ENCODE data around the gene SAMD11. TPM values are rescaled to one million over a fixed set of nuclear protein-coding genes. Genes with fewer than 3 reads are reported as not detected.

Gene SAMD11
- total RNA-seq, 1 experiment from 2014 or later, result not detected

DNA sequence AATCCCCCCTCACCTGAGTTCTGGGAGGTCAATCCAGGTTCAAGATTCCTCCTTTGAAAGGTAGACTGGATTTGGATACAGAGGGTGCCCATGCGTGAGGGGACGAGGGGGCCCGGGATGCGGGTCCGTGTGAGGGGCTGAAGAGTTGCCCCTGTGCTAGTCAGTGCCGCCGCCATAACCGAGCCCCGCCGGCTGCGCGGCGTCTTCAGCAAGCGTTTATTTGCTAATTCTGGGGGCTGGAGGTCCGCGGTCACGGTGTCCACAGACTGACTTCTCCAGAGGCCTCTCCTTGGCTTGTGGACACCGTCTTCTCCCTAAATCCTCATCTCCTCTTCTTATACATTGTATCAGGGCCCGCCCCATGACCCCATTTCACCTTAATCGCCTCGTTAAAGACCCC is 20.9 kb upstream of the SAMD11 start:
- Histone ChIP-seq H4K20me1 (ENCODE audit: insufficient read depth, low read depth, low read length) (no peaks in the 10 kb centered on the region), H3K9ac (ENCODE audit: low read length) (no peak overlapping the region), H3K9me3 (ENCODE audit: low read length) (no peaks in the 10 kb centered on the region), H3K9me2 (replicated peaks; ENCODE audit: insufficient read depth, low read length) (no peaks in the 10 kb centered on the region), H3K27ac (ENCODE audit: low read length) (no peak overlapping the region), H3K36me3 (ENCODE audit: insufficient read depth, low read length) (no peaks in the 10 kb centered on the region), H3K4me3 (ENCODE audit: low read length) (no peak overlapping the region), H3K27me3 (ENCODE audit: low read length) (no peaks in the 10 kb centered on the region), H3K4me1 (ENCODE audit: low read length) (peaks cover 8% of the 10 kb centered on the region), H2AFZ (ENCODE audit: low read length) (no peak overlapping the region), H3K4me2 (ENCODE audit: low read depth, low read length, poor library complexity, severe bottlenecking) (no peak overlapping the region), H3K79me2 (ENCODE audit: low read length) (no peaks in the 10 kb centered on the region)
- DNase-seq, result no peak

DNA sequence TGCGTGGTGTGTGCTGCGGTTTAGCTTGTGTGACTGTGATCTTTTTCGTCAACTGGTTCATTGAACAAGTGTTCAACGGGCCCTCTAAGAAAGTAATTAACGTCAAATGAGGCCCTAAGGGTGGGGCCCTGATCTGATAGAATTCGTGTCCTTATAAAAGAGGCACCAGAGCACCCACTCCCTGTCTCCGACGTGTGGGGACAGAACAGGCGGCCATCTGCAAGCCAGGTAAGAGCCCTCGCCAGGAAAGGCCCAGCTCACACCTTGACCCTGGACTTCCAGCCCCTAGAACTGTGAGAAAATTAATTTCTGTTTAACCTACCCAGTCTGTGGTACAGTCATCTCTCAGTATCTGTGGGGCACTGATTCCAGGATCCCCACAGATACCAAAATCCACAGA is 20.4 kb upstream of the SAMD11 start:
- H3K27me3 ChIP-seq (ENCODE audit: low read length), result no peaks in the 10 kb centered on the region
- no peak overlapping the region for H3K4me2 ChIP-seq (ENCODE audit: low read depth, low read length, poor library complexity, severe bottlenecking)

DNA sequence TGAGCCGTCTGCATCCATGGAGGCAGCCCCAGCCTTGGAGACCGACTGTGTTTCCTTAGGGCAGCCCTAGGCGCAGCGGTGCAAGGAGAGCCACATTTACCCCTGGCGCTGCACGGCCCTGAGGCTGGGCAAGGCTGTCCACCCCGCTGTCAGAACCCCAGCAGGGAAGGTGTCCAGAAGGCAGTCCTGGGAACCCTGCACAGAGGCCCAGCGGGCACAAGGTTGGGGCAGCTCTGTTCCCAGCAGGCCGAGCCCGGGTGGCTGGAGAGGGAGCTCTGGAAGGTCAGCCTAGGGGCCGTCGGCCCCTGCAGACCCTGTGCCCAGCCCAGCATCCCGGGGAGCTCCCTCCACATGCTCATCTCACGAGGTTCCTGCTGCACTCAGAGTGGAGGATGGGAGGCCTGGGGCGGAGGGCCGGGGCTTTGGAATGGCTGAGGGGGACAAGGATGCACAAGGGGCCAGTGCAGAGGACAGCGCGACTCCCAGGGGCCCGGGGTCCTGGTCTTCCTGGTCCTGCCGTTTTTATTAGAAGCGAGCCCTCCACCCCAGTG is 19.9 kb upstream of the SAMD11 start:
- DNase-seq, result no peak
- Histone ChIP-seq H4K20me1 (ENCODE audit: insufficient read depth, low read depth, low read length) (no peaks in the 10 kb centered on the region), H3K9me3 (ENCODE audit: low read length) (no peaks in the 10 kb centered on the region), H3K9ac (ENCODE audit: low read length) (0 out of 2 replicates have a peak overlapping the region, but pooled peaks have one; percentile 43), H3K36me3 (ENCODE audit: insufficient read depth, low read length) (no peaks in the 10 kb centered on the region), H3K27ac (ENCODE audit: low read length) (no peak overlapping the region), H3K4me3 (ENCODE audit: low read length) (no peak overlapping the region), H3K79me2 (ENCODE audit: low read length) (no peaks in the 10 kb centered on the region), H3K9me2 (replicated peaks; ENCODE audit: insufficient read depth, low read length) (no peaks in the 10 kb centered on the region), H3K4me2 (ENCODE audit: low read depth, low read length, poor library complexity, severe bottlenecking) (no peak overlapping the region), H2AFZ (ENCODE audit: low read length) (no peak overlapping the region), H3K27me3 (ENCODE audit: low read length) (no peaks in the 10 kb centered on the region), H3K4me1 (ENCODE audit: low read length) (peaks cover 8% of the 10 kb centered on the region)

More for the DNA sequence above, 20.4 kb upstream of the SAMD11 start:
- H3K27ac ChIP-seq (ENCODE audit: low read length), result no peak overlapping the region
- no peaks in the 10 kb centered on the region for H3K9me2 ChIP-seq (replicated peaks; ENCODE audit: insufficient read depth, low read length)
- no peaks in the 10 kb centered on the region for H4K20me1 ChIP-seq (ENCODE audit: insufficient read depth, low read depth, low read length)
- H3K36me3 ChIP-seq (ENCODE audit: insufficient read depth, low read length), result no peaks in the 10 kb centered on the region
- H3K9me3 ChIP-seq (ENCODE audit: low read length), result no peaks in the 10 kb centered on the region
- no peak for DNase-seq
- no peak overlapping the region for H3K4me3 ChIP-seq (ENCODE audit: low read length)
- peaks cover 8% of the 10 kb centered on the region for H3K4me1 ChIP-seq (ENCODE audit: low read length)
- H3K79me2 ChIP-seq (ENCODE audit: low read length), result no peaks in the 10 kb centered on the region
- no peak overlapping the region for H2AFZ ChIP-seq (ENCODE audit: low read length)
- H3K9ac ChIP-seq (ENCODE audit: low read length), result no peak overlapping the region

DNA sequence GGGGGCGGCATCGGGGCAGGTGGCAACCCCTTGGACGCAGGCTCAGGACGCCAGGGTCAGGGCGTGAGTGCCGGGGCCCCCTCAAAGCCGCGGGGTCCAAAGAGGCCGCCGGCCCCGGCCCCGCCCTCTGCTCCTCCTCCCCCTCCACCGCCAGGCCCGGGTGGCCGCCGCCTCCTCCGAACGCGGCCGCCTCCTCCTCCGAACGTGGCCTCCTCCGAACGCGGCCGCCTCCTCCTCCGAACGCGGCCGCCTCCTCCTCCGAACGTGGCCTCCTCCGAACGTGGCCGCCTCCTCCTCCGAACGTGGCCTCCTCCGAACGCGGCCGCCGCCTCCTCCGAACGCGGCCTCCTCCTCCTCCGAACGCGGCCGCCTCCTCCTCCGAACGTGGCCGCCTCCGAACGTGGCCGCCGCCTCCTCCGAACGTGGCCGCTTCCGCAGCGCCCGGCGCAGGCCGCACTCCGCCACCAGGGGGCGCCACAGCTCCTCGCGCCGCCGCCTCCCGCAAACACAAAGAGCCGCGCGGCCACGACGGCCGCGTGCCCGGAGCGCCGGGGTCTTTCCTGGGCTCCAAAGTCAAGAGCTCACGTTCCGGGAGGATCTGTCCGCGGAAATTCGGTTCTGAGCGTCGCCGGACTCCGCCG is 19.3 kb upstream of the SAMD11 start:
- Histone ChIP-seq H2AFZ (ENCODE audit: low read length) (no peak overlapping the region), H3K27ac (ENCODE audit: low read length) (no peak overlapping the region), H3K4me1 (ENCODE audit: low read length) (peaks cover 8% of the 10 kb centered on the region), H3K4me3 (ENCODE audit: low read length) (peak overlapping the region; percentile 42; the same call in 1 of the 2 replicates), H3K9me3 (ENCODE audit: low read length) (no peaks in the 10 kb centered on the region), H4K20me1 (ENCODE audit: insufficient read depth, low read depth, low read length) (no peaks in the 10 kb centered on the region), H3K79me2 (ENCODE audit: low read length) (no peaks in the 10 kb centered on the region), H3K9me2 (replicated peaks; ENCODE audit: insufficient read depth, low read length) (no peaks in the 10 kb centered on the region), H3K27me3 (ENCODE audit: low read length) (no peaks in the 10 kb centered on the region), H3K9ac (ENCODE audit: low read length) (peak overlapping the region; percentile 38), H3K36me3 (ENCODE audit: insufficient read depth, low read length) (no peaks in the 10 kb centered on the region), H3K4me2 (ENCODE audit: low read depth, low read length, poor library complexity, severe bottlenecking) (peak overlapping the region; percentile 57)
- peak; percentile 94 for DNase-seq

- no peaks in the 10 kb centered on the region for H3K9me3 ChIP-seq (ENCODE audit: low read length)
- peak overlapping the region; percentile 42; the same call in 1 of the 2 replicates for H3K4me3 ChIP-seq (ENCODE audit: low read length)
- H3K27ac ChIP-seq (ENCODE audit: low read length), result no peak overlapping the region
- no peaks in the 10 kb centered on the region for H3K79me2 ChIP-seq (ENCODE audit: low read length)
- peaks cover 8% of the 10 kb centered on the region for H3K4me1 ChIP-seq (ENCODE audit: low read length)
- no peak overlapping the region for H2AFZ ChIP-seq (ENCODE audit: low read length)
- H3K27me3 ChIP-seq (ENCODE audit: low read length), result no peaks in the 10 kb centered on the region
- no peaks in the 10 kb centered on the region for H3K36me3 ChIP-seq (ENCODE audit: insufficient read depth, low read length)
- peak overlapping the region; percentile 57 for H3K4me2 ChIP-seq (ENCODE audit: low read depth, low read length, poor library complexity, severe bottlenecking)
- DNase-seq, result peak; percentile 75
- H4K20me1 ChIP-seq (ENCODE audit: insufficient read depth, low read depth, low read length), result no peaks in the 10 kb centered on the region
- no peaks in the 10 kb centered on the region for H3K9me2 ChIP-seq (replicated peaks; ENCODE audit: insufficient read depth, low read length)
- peak overlapping the region; percentile 38 for H3K9ac ChIP-seq (ENCODE audit: low read length)
These were observed 18.5 kb upstream of the SAMD11 start for GRCh38 chr1:905071-905749.

DNA sequence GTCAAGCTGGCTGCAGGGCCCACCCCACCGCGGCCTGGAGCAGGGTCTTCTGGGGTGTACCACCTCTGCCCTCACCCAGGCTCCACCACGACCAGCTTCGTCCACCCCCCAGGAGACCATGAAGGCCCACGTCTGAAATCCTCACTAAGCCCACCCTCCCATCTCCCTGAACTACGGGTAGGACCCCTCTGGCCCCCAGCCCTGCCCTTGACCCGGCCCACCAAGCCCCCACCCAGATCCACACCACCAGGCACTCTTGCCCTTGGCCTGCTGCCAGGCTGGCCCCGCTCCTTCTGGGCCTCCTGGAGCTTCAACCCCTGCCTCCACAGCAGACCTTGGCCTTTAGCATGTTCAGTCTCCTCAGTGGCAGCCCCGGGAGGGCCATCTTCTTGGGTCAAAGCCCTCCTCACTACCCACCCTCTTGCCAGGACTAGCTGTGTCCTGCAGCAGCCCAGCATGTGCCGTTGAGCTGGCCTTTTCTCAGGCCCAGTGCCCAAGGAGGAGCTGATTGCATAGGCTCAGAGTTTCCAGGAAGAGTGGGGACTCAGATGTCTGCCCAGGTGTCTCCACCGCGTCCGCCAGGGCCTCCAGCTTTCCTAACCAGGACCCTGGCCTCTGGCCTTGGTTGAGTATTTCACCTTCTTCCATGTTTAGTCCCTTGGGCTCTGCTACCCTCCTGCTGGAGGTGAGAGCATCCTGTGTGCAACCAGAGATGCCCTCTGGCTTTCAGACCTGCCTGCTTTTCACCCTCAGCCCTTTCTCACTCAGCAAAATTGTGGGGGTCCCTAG is 17.7 kb upstream of the SAMD11 start:
- no peaks in the 10 kb centered on the region for H3K27me3 ChIP-seq (ENCODE audit: low read length)
- DNase-seq, result no peak
- peaks cover 8% of the 10 kb centered on the region for H3K4me1 ChIP-seq (ENCODE audit: low read length)
- H3K4me2 ChIP-seq (ENCODE audit: low read depth, low read length, poor library complexity, severe bottlenecking), result no peak overlapping the region
- H2AFZ ChIP-seq (ENCODE audit: low read length), result no peak overlapping the region
- H3K79me2 ChIP-seq (ENCODE audit: low read length), result no peaks in the 10 kb centered on the region
- H3K9ac ChIP-seq (ENCODE audit: low read length), result no peak overlapping the region
- H3K9me2 ChIP-seq (replicated peaks; ENCODE audit: insufficient read depth, low read length), result no peaks in the 10 kb centered on the region
- no peaks in the 10 kb centered on the region for H3K36me3 ChIP-seq (ENCODE audit: insufficient read depth, low read length)
- H4K20me1 ChIP-seq (ENCODE audit: insufficient read depth, low read depth, low read length), result no peaks in the 10 kb centered on the region
- H3K27ac ChIP-seq (ENCODE audit: low read length), result no peak overlapping the region
- H3K4me3 ChIP-seq (ENCODE audit: low read length), result no peak overlapping the region
- no peaks in the 10 kb centered on the region for H3K9me3 ChIP-seq (ENCODE audit: low read length)

DNA sequence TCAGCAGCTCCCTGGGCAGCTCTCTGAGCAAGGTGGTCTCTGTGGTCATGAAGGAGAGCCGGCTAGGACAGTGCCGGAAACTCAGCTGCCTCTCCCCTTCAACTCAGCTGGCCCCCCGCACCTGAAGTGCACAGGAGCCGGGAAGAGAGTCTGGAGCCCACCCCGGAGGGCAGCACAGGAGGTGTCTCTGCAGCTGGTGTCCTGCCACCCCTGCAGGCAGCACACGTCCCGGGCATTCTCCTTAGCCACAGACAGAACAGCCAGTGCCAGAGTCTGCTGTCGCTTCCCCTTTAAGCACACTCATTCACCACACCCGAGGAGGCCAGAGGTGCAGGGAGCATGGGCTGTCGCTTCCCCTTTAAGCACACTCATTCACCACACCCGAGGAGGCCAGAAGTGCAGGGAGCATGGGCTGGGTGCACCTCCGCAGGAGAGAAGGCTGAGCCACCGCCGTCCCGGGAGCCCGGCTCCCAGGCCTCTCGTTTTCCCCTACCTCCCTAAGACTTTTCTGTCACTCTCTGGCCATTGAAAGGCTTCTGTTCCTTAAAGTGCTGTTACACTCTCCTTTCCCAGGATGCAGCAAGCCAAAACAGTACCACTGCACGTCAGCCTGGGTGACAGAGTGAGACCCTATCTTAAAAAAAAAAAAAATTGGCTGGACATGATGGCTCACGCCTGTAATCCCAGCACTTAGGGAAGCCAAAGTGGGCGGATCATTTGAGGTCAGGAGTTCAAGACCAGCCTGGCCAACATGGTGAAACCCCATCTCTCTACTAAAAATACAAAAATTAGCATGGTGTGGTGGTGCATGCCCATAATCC is 16.9 kb upstream of the SAMD11 start:
- no peaks in the 10 kb centered on the region for H3K9me3 ChIP-seq (ENCODE audit: low read length)
- H4K20me1 ChIP-seq (ENCODE audit: insufficient read depth, low read depth, low read length), result no peaks in the 10 kb centered on the region
- peak; percentile 70 for DNase-seq
- no peak overlapping the region for H3K9ac ChIP-seq (ENCODE audit: low read length)
- no peak overlapping the region for H3K4me2 ChIP-seq (ENCODE audit: low read depth, low read length, poor library complexity, severe bottlenecking)
- no peak overlapping the region for H2AFZ ChIP-seq (ENCODE audit: low read length)
- no peaks in the 10 kb centered on the region for H3K79me2 ChIP-seq (ENCODE audit: low read length)
- H3K4me1 ChIP-seq (ENCODE audit: low read length), result peaks cover 8% of the 10 kb centered on the region
- H3K9me2 ChIP-seq (replicated peaks; ENCODE audit: insufficient read depth, low read length), result no peaks in the 10 kb centered on the region
- no peaks in the 10 kb centered on the region for H3K27me3 ChIP-seq (ENCODE audit: low read length)
- H3K4me3 ChIP-seq (ENCODE audit: low read length), result no peak overlapping the region
- no peak overlapping the region for H3K27ac ChIP-seq (ENCODE audit: low read length)
- no peaks in the 10 kb centered on the region for H3K36me3 ChIP-seq (ENCODE audit: insufficient read depth, low read length)

Data from Karpas-422 (cell line).